Ishikawa (cell line): Measurements from ENCODE around the gene CST6.

Source experiments
- CREB1 ChIP-seq: IDR thresholded peaks from 2 replicates; pipeline ENCODE4 v1.6.1; 2012; ENCODE audit warnings: low read depth
- EGR1 ChIP-seq: IDR thresholded peaks from 2 replicates; pipeline ENCODE4 v1.6.1; 2012
- EP300 ChIP-seq: IDR thresholded peaks from 2 replicates; pipeline ENCODE4 v1.6.1; 2012; ENCODE audit warnings: borderline replicate concordance
- MAX ChIP-seq: IDR thresholded peaks from 2 replicates; pipeline ENCODE4 v1.6.1; 2012
- TEAD4 ChIP-seq: IDR thresholded peaks from 2 replicates; pipeline ENCODE4 v1.6.1; 2012

DNA sequence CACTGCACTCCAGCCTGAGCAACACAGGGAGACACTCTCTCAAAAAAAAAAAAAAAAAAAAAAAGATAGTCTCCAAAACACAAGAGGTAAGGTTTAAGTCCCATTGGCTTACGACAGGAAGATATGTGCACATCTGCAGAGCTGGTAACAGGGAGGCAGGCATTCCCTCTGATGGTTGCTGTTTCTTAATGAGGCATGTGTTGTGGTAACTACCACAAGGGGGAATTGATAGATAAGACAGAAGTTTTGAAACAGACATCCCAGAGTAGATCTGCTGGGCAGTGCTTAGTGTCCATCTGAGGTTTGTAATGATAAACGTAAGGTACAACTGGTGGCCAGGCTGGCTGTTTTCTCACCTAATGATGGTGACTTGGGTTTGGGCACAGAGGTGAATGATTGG, 14.5 kb upstream of the CST6 start:
- TF ChIP-seq EP300 (no peak), TEAD4 (no peak), MAX (no peak), CREB1 (no peak), EGR1 (no peak)
